B cell (primary cell): ENCODE measurements around the gene STRIP1.

ENCODE experiments used
- EZH2 ChIP-seq: IDR thresholded peaks from 2 replicates; pipeline ENCODE4 v1.6.1; 2012; ENCODE audit warnings: borderline replicate concordance, low read depth, mild to moderate bottlenecking, moderate library complexity, low read length; ENCODE audit not compliant: insufficient read depth, poor library complexity, severe bottlenecking
- TF ChIP-seq, protein P1 (sequence below): fragments of 200-600 bp; IDR thresholded peaks from one replicate; pipeline ENCODE4 v1.8.0; 2022; ENCODE audit warnings: antibody characterized with exemption, mild to moderate bottlenecking

DNA sequence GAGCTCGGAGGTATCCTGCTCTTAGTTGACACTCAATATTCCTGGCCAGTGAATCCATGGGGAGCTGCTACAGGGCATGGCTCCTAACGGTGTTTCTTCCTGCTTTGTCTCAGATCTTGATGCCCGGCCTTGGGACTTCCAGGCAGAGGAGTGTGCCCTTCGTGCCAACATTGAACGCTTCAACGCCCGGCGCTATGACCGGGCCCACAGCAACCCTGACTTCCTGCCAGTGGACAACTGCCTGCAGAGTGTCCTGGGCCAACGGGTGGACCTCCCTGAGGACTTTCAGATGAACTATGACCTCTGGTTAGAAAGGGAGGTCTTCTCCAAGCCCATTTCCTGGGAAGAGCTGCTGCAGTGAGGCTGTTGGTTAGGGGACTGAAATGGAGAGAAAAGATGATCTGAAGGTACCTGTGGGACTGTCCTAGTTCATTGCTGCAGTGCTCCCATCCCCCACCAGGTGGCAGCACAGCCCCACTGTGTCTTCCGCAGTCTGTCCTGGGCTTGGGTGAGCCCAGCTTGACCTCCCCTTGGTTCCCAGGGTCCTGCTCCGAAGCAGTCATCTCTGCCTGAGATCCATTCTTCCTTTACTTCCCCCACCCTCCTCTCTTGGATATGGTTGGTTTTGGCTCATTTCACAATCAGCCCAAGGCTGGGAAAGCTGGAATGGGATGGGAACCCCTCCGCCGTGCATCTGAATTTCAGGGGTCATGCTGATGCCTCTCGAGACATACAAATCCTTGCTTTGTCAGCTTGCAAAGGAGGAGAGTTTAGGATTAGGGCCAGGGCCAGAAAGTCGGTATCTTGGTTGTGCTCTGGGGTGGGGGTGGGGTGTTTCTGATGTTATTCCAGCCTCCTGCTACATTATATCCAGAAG is 19.4 kb downstream of the STRIP1 start:
- TF ChIP-seq, protein P1, sequence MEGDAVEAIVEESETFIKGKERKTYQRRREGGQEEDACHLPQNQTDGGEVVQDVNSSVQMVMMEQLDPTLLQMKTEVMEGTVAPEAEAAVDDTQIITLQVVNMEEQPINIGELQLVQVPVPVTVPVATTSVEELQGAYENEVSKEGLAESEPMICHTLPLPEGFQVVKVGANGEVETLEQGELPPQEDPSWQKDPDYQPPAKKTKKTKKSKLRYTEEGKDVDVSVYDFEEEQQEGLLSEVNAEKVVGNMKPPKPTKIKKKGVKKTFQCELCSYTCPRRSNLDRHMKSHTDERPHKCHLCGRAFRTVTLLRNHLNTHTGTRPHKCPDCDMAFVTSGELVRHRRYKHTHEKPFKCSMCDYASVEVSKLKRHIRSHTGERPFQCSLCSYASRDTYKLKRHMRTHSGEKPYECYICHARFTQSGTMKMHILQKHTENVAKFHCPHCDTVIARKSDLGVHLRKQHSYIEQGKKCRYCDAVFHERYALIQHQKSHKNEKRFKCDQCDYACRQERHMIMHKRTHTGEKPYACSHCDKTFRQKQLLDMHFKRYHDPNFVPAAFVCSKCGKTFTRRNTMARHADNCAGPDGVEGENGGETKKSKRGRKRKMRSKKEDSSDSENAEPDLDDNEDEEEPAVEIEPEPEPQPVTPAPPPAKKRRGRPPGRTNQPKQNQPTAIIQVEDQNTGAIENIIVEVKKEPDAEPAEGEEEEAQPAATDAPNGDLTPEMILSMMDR, result peak; percentile 97
- TF ChIP-seq EZH2, result no peak
